ENCODE data around the gene LYL1.

The LYL1 gene

DNA sequence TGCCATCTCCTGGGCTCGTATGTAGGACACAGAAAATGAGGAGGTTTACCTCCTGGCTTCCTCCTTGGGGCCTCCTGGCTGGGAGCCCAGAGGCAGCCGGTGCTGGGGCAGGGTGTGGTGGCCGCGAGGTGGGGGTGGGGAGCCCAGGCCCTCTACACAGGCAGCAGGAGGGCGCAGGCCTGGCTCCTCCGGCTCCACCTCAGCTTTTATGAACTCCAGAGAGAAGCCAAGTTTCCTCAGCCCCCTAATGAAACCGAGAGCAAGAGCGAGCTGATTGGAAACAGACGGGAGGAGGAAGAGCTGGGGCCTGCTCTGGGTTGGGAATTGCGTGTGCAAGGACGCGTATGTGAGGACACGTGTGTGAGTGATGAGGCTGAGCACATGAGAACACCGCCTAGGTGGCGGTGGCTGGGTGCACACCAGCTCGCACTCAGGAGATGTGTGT, 23.1 kb downstream of the LYL1 start:
- in situ Hi-C loops (cut with MboI; ENCODE audit: low sequenced_read_pairs, unreplicated experiment) = no loop called here
- TF ChIP-seq, protein P1, sequence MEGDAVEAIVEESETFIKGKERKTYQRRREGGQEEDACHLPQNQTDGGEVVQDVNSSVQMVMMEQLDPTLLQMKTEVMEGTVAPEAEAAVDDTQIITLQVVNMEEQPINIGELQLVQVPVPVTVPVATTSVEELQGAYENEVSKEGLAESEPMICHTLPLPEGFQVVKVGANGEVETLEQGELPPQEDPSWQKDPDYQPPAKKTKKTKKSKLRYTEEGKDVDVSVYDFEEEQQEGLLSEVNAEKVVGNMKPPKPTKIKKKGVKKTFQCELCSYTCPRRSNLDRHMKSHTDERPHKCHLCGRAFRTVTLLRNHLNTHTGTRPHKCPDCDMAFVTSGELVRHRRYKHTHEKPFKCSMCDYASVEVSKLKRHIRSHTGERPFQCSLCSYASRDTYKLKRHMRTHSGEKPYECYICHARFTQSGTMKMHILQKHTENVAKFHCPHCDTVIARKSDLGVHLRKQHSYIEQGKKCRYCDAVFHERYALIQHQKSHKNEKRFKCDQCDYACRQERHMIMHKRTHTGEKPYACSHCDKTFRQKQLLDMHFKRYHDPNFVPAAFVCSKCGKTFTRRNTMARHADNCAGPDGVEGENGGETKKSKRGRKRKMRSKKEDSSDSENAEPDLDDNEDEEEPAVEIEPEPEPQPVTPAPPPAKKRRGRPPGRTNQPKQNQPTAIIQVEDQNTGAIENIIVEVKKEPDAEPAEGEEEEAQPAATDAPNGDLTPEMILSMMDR (IDR thresholded peaks at IDR 0.05; ENCODE audit: borderline replicate concordance, control extremely low read depth, extremely low read depth, insufficient read depth, missing control alignments) = no peak
- no peak for DNase-seq (ENCODE audit: low spot score)

DNA sequence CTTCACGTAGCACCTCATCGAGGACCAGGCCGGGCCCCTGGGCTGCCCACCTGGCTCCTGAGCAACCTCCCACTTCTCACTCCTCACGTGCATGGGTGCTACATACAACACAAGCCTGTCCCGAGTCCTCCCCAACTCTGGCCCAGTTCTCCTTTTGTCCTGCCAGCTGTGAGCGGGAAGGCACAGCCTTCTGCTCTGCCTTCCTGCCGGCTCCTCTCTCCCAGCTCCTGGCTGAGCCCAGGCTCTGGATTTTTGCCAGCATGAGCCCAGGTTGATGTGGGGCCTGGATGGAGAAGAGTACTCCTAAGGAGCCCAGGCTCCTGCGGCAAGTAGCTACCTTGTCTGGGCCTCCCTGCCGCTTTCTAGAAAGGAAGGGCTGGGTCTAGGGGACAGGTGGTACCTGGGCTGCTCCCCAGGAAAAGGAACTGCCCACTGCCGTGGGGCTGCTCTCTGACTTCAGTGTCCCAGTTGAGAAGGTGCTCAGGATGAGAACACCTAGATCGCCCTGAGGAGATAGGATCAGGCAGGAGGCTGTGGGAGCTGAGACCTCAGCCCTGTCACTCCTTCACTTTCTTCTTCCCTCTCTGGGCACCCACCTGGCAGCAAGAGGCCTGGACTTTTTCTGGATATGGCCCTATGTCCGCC, 23.6 kb downstream of the LYL1 start:
- TF ChIP-seq, protein P1 (IDR thresholded peaks at IDR 0.05; ENCODE audit: borderline replicate concordance, control extremely low read depth, extremely low read depth, insufficient read depth, missing control alignments) = no peak
- no peak for DNase-seq (ENCODE audit: low spot score)
- in situ Hi-C loops (cut with MboI; ENCODE audit: low sequenced_read_pairs, unreplicated experiment) = no loop called here

DNA sequence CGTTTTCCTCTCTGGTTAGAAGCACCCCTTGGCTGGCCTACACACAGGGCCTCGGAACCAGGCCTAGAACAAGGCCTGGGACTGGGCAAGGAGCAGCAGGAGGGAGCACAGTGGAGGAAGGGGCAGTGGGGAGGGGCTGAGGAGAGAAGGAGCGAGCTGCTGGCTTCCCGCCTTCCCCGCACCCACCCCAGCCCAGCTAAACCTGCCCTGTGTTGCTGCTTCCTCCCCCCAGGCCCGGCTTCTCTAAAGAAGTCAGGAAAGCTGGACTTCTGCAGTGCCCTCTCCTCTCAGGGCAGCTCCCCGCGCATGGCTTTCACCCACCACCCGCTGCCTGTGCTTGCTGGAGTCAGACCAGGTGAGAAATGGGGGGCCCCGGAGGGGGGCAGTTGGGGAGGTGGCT, 24.3 kb downstream of the LYL1 start:
- TF ChIP-seq, protein P1 (IDR thresholded peaks at IDR 0.05; ENCODE audit: borderline replicate concordance, control extremely low read depth, extremely low read depth, insufficient read depth, missing control alignments) = no peak
- in situ Hi-C loops (cut with MboI; ENCODE audit: low sequenced_read_pairs, unreplicated experiment) = no loop called here
- DNase-seq (ENCODE audit: low spot score) = no peak

DNA sequence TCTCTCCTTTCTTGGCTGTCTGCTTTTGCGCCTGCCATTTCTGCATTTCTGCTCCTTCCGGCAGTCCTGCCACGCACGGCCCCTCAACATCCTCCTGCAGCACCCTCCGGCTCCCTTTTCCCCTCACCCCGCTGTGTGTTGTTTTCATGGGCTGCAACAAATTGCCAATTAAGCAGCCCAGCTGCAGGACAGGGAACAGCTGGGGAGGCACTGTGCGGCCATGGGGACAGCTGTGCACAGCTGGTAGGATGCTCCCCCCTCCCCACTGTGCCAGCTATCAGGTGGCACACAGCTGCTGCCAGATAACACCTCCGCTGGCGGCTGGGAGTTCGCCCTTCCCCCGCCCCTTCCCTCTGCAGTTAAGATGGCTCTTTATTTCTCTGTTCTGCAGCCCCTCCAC, 25.4 kb downstream of the LYL1 start:
- in situ Hi-C loops (cut with MboI; ENCODE audit: low sequenced_read_pairs, unreplicated experiment) = no loop called here
- DNase-seq (ENCODE audit: low spot score) = no peak

DNA sequence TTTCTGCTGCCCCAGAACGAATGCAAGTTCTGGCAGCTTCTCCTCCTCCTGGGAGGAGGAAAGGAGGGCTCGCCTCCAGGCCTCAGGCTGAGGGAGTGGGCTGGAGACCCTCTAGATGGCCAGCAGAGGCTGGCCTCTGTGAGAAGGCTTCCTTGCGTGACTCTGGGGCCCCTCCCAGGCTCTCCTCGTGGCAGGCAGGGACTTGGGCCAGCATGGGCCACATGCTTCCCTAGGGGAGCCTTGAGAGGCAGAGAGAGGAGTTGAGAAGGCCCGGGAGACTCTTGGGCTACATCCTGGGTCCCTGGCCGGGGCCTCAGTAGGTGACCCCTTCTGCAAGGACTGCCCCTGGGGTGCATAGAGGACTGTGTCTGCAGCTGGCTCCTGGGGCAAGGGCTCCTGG, 25.9 kb downstream of the LYL1 start:
- TF ChIP-seq, protein P1 (IDR thresholded peaks at IDR 0.05; ENCODE audit: borderline replicate concordance, control extremely low read depth, extremely low read depth, insufficient read depth, missing control alignments) = no peak
- no peak for DNase-seq (ENCODE audit: low spot score)
- in situ Hi-C loops (cut with MboI; ENCODE audit: low sequenced_read_pairs, unreplicated experiment) = no loop called here

More for the DNA sequence above, 25.4 kb downstream of the LYL1 start:
- TF ChIP-seq, protein P1 (IDR thresholded peaks at IDR 0.05; ENCODE audit: borderline replicate concordance, control extremely low read depth, extremely low read depth, insufficient read depth, missing control alignments) = no peak

DNA sequence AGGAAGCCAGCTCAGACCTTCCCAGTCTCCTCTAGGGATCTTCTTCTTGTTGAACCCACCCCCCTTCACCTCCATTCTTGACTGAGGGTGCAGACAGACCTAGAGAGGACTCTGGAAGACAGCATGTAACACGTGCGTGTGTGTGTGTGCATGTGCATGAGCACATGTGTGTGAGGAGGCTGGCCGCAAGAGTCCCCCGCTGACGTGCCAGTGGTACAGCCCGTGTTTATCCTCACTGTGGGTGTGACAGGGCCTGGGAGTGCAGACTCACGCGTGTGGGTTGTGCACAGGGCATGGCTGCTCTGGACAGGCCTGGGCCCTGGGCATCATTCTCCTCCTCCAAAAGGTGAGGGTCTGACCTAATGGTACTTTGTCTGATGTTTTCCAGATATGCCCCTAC, 26.3 kb downstream of the LYL1 start:
- DNase-seq (ENCODE audit: low spot score) = no peak
- in situ Hi-C loops (cut with MboI; ENCODE audit: low sequenced_read_pairs, unreplicated experiment) = no loop called here
- TF ChIP-seq, protein P1 (IDR thresholded peaks at IDR 0.05; ENCODE audit: borderline replicate concordance, control extremely low read depth, extremely low read depth, insufficient read depth, missing control alignments) = no peak
